ENCODE data around the gene SET.
"Not testable (repeated sequence)": the region's sequence is repeated elsewhere in the genome, so short reads cannot be mapped to it uniquely, and the experiment has no call there.

SET gene

DNA sequence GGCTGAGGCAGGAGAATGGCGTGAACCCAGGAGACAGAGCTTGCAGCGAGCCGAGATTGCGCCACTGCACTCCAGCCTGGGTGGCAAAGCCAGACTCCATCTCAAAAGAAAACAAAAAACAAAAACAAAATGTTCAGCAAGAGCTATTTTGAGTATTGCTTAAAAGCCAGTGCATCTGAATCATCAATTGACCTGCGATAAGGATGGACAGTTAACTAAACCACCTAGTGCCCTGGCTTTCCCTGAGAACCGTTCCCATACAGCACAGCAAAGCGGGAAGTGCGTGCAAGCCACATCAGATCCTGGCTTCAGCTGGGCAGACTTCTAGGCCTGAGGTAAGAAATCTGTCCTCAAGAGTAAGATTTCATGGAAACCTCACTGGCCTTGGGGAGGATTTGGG lies 35.1 kb upstream of the SET start:
- DNase-seq (ENCODE audit: low spot score) = no peak
- in situ Hi-C loops (cut with MboI; ENCODE audit: low sequenced_read_pairs, unreplicated experiment) = no loop called here
- TF ChIP-seq, protein P1, sequence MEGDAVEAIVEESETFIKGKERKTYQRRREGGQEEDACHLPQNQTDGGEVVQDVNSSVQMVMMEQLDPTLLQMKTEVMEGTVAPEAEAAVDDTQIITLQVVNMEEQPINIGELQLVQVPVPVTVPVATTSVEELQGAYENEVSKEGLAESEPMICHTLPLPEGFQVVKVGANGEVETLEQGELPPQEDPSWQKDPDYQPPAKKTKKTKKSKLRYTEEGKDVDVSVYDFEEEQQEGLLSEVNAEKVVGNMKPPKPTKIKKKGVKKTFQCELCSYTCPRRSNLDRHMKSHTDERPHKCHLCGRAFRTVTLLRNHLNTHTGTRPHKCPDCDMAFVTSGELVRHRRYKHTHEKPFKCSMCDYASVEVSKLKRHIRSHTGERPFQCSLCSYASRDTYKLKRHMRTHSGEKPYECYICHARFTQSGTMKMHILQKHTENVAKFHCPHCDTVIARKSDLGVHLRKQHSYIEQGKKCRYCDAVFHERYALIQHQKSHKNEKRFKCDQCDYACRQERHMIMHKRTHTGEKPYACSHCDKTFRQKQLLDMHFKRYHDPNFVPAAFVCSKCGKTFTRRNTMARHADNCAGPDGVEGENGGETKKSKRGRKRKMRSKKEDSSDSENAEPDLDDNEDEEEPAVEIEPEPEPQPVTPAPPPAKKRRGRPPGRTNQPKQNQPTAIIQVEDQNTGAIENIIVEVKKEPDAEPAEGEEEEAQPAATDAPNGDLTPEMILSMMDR (IDR thresholded peaks at IDR 0.05; ENCODE audit: borderline replicate concordance, control extremely low read depth, extremely low read depth, insufficient read depth, missing control alignments) = no peak

DNA sequence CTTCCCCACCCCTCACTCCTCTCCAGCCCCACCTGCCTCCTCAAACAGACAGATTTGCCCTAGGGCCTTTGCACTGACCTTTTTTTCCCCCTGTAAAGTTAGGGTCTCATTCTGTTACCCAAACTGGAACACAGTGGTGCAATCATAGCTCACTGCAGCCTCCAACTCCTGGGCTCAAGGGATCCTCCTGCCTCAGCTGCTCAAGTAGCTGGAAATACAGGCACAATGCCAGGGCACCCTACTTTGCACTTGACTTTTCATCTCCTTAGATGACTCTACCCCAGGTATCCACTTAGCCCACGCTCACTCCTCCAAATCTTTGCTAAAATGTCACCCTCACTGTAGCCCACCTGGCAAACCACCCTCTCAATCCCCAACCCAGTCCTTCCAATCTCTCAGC lies 34.5 kb upstream of the SET start:
- TF ChIP-seq, protein P1 (IDR thresholded peaks at IDR 0.05; ENCODE audit: borderline replicate concordance, control extremely low read depth, extremely low read depth, insufficient read depth, missing control alignments) = no peak
- in situ Hi-C loops (cut with MboI; ENCODE audit: low sequenced_read_pairs, unreplicated experiment) = no loop called here
- DNase-seq (ENCODE audit: low spot score) = no peak

DNA sequence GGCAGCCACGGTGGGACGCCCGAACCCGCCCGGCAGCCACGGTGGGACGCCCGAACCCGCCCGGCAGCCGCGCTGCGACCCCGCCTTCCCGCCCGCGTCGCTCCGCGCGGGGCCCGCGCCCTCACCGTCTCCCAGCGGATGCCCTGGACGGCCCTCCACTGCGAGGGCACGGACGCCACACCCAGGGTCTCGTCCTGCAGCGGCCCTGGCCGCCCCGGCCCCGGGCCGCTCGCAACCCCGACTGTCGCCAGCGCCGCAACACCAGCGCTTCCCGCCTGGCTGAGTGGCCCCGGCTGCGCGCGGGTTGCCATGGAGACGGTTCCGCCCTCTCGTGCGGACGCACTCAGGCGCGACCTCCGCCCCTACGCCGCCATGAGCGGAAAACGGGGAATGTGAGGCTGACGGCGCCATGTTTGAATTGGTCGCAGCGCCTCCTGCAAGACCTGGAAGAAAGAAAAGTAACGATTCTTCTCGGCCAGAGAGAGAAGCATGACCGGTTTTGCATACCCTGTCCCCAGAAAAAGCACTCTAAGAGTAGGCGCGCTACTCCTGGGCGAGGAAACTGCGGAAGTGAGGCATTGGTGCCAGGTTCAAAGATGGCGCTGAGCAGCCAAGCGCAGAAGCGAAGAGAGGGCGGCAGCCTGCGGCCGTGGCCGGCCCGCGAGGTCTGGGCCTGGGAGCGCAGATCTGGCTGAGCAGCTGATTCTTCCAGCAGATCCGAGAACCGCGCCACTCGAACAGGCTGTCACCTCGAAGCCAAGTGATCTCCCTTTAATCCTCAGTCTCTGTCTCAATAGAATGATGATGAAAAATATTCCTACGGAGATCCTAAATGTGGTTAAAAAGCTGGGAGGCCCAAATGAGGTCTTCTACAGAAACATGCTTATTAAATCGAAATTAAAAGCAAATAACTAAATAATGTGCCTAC lies 32.3 kb upstream of the SET start, which contains the start of gene DYNC2I2:
Gene DYNC2I2, minus strand, starts transcription at position 432 of the 928 bp plus-strand sequence. Its CDS starts 121 bp downstream, at position 311.
- TF ChIP-seq, protein P1 (IDR thresholded peaks at IDR 0.05; ENCODE audit: borderline replicate concordance, control extremely low read depth, extremely low read depth, insufficient read depth, missing control alignments) = no peak
- peak; percentile 89 for DNase-seq (ENCODE audit: low spot score)
- in situ Hi-C loops (cut with MboI; ENCODE audit: low sequenced_read_pairs, unreplicated experiment) = no loop called here

DNA sequence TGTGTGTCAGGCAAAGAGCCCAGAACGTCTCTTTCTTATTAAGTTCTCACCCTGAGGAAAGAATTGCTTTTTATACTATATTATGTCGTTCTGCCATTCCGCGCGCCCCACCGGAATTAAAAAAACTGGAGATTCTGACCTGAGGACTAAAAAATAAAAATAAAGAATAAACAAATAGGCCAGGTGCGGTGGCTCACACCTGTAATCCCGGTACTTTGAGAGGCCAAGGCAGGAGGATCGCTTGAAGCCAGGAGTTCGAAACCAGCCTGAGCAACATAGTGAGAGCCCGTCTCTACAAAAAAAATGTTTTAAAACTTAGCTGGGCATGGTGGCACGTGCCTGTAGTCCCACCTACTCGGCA lies 31.7 kb upstream of the SET start:
- TF ChIP-seq, protein P1 (IDR thresholded peaks at IDR 0.05; ENCODE audit: borderline replicate concordance, control extremely low read depth, extremely low read depth, insufficient read depth, missing control alignments) = no peak
- in situ Hi-C loops (cut with MboI; ENCODE audit: low sequenced_read_pairs, unreplicated experiment) = no loop called here
- no peak for DNase-seq (ENCODE audit: low spot score)

- no peak for DNase-seq (ENCODE audit: low spot score)
- in situ Hi-C loops (cut with MboI; ENCODE audit: low sequenced_read_pairs, unreplicated experiment) = no loop called here
- TF ChIP-seq, protein P1 (IDR thresholded peaks at IDR 0.05; ENCODE audit: borderline replicate concordance, control extremely low read depth, extremely low read depth, insufficient read depth, missing control alignments) = no peak
Observed at GRCh38 chr9:128657796-128658195, 31.2 kb upstream of the SET start.

DNA sequence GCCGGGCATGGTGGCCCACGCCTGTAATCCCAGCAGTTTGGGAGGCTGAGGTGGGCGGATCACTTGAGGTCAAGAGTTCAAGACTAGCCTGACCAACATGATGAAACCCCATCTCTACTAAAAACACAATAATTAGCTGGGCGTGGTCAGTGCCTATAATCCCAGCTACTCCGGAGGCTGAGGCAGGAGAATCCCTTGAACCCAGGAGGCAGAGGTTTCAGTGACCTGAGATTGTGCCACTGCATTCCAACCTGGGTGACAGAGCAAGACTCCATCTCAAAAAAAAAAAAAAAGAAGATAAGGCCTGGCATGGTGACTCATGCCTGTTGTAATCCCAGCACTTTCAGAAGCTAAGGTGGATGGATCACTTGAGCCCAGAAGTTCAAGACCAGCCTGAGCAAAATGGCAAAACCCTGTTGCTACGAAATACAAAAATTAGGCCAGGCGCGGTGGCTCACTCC lies 22.5 kb upstream of the SET start:
- in situ Hi-C loops (cut with MboI; ENCODE audit: low sequenced_read_pairs, unreplicated experiment); DNase-seq (ENCODE audit: low spot score): not testable (repeated sequence)

- no peak for DNase-seq (ENCODE audit: low spot score)
- in situ Hi-C loops (cut with MboI; ENCODE audit: low sequenced_read_pairs, unreplicated experiment) = no loop called here
- TF ChIP-seq, protein P1 (IDR thresholded peaks at IDR 0.05; ENCODE audit: borderline replicate concordance, control extremely low read depth, extremely low read depth, insufficient read depth, missing control alignments) = no peak
Observed at GRCh38 chr9:128669786-128670185, 19.2 kb upstream of the SET start.
